Heart right ventricle (tissue), 16 donors: ENCODE measurements around the gene ZNF503. TPM values are rescaled to one million over a fixed set of nuclear protein-coding genes. Genes with fewer than 3 reads are reported as not detected.

ENCODE experiments used
- ATAC-seq, 8 donors: fragments of 200-7000 bp; cut with Tn5 transposase; one replicate each; pipeline ENCODE4 v1.9.1; 2020; ENCODE audit warnings: mild to moderate bottlenecking in 8 of 8, moderate library complexity in 8 of 8, moderate number of reproducible peaks in 1 of 8
- DNase-seq, 2 donors: peaks; one replicate each; pipeline ENCODE4 v3.0.0-alpha.2; 2020
- H3K27ac ChIP-seq, 10 donors: fragments of 200-600 bp; sonication (generic) in 2 of 10; one replicate each; pipeline versions ENCODE4 v1.5.0 to v1.8.0; 2020 to 2022; ENCODE audit warnings: mild to moderate bottlenecking in 3 of 10
- H3K27me3 ChIP-seq, 7 donors: fragments of 200-600 bp; one replicate each; pipeline ENCODE4 v1.8.0; 2021 to 2022; ENCODE audit warnings: mild to moderate bottlenecking in 2 of 7
- H3K36me3 ChIP-seq, 9 donors: fragments of 200-600 bp; sonication (generic) in 1 of 9; one replicate each; pipeline versions ENCODE4 v1.5.0 to v1.8.0; 2020 to 2022; ENCODE audit warnings: mild to moderate bottlenecking in 2 of 9
- H3K4me1 ChIP-seq, 9 donors: fragments of 200-600 bp; sonication (generic) in 1 of 9; one replicate each; pipeline versions ENCODE4 v1.5.0 to v1.8.0; 2020 to 2022; ENCODE audit warnings: mild to moderate bottlenecking in 4 of 9
- H3K4me3 ChIP-seq, 10 donors: fragments of 200-600 bp; sonication (generic) in 2 of 10; one replicate each; pipeline versions ENCODE4 v1.5.0 to v1.8.0; 2020 to 2022; ENCODE audit warnings: mild to moderate bottlenecking in 7 of 10, moderate library complexity in 2 of 10
- H3K9me3 ChIP-seq, 11 donors: fragments of 200-600 bp in 10 of 11; sonication (generic) in 2 of 11; one replicate each; pipeline versions ENCODE4 v1.5.0 to v1.8.0; 2013 to 2022; ENCODE audit warnings: mild to moderate bottlenecking in 2 of 11, control low read depth in 1 of 11, moderate library complexity in 1 of 11
- CTCF ChIP-seq, 9 donors: fragments of 200-600 bp; sonication (generic) in 2 of 9; IDR thresholded peaks; one replicate each; pipeline versions ENCODE4 v1.5.0 to v1.8.0; 2021 to 2022; ENCODE audit warnings: antibody characterized with exemption in 9 of 9, mild to moderate bottlenecking in 5 of 9, moderate library complexity in 1 of 9
- WGBS, 2 donors: extraction: QIAGEN DNeasy Blood & Tissue Kit; methylation state at CpG; one replicate each; pipeline ENCODE4 v1.1.7; 2013; ENCODE audit warnings: inconsistent platforms in 1 of 2; 5-methylcytosine and 5-hydroxymethylcytosine counted together
- intact Hi-C, 10 donors: fragments of 100-400 bp; cut with DNase I; formaldehyde crosslinking; loops; one replicate each; pipeline versions ENCODE4 v1.11.1 to v1.14.2; 2022
- polyA plus RNA-seq, 2 donors: library from polyadenylated mRNA; stranded (reverse); fragments of 200-250 nt; gene quantifications; one replicate each; pipeline ENCODE4 v1.2.3, GENCODE V29; 2013
- total RNA-seq, 10 donors: library from RNA; stranded (reverse); fragmentation: NEBNext Ultra II Directional in 3 of 10; extraction: Animal tissue kit (Norgen Biotek cat#: 25700) in 3 of 10; gene quantifications; one replicate each; pipeline versions ENCODE4 v1.2.1 to v1.2.4, GENCODE V29; 2021 to 2023
- donor health status: Arrhythmogenic right ventricular cardiomyopathy.
- donor health status: ischemic (EF 13 %, LVEDD 7.1; RV severe dilation, severe dysfunction).
- donor health status: healthy with polysubstance abuse.
- donor health status: DM: no; HTN: yes; CAD: no.
- donor health status: DM: no; HTN: no; CAD: no.
- donor health status: ischemic (EF 25% LVEDD 6.9; RV normal size, moderate dysfunction).
- donor health status: ischemic (EF 25% LVEDD 5.7; RV mildly dilated, moderate dysfunction).
- donor health status: healthy.
- donor health status: DM: yes; HTN: yes; CAD: no.
- donor health status: Ischemic cardiomyopathy.
- donor health status: ischemic (EF 35%, LVEDD 5.7; RV mildly dilated, moderate dysfunction).
- donor health status: nonischemic (EF 11% LVEDD 7.7; RV severe dilation, severe dysfunction).
- donor health status: DM: yes; HTN: yes; CAD: no.
- donor health status: PGD.
- donor health status: ischemic (EF 29% LVEDD 5.4; RV normal size, mild dysfunction).
- donor health status: nonischemic (EF 23%, LVEDD 6.1; RV moderate dilation, normal function).

Gene ZNF503
- total and polyA plus RNA-seq, 12 donors: 2.5 to 9.7 (median 4.5) TPM

- H3K27ac ChIP-seq: peak overlapping the region; percentile 85 to 99 (median 94)
- WGBS, 2 donors: 6 to 11% methylated on average over 71 of the region's 71 CpGs
- intact Hi-C loops: loop anchor here (2.0 to 10.0 kb wide), 33 partner anchors 102 to 1605 kb away; no protein-coding TSS in a partner anchor
- DNase-seq (peak; percentile 85 to 87), ATAC-seq (peak; percentile 13 to 36 (median 26))
- H3K9me3 ChIP-seq: no peaks in the 10 kb centered on the region
- TF ChIP-seq CTCF (IDR thresholded peaks at IDR 0.05): peak; percentile 59 to 88 (median 75)
- peak overlapping the region; percentile 85 to 98 (median 90) for H3K4me3 ChIP-seq
- peaks cover 5 to 61% (median 44%) of the 10 kb centered on the region in 9 donors for H3K4me1 ChIP-seq
- peaks cover 0 to 17% (median 7%) of the 10 kb centered on the region in 9 donors for H3K36me3 ChIP-seq
- H3K27me3 ChIP-seq: peaks cover 0 to 63% (median 32%) of the 10 kb centered on the region in 7 donors
Observed at GRCh38 chr10:75399461-75400162, 2.0 kb downstream of the ZNF503 start.

- WGBS, 2 donors: 44 to 49% methylated on average over 72 to 76 of the region's 76 CpGs
- intact Hi-C loops: loop anchor here in 8 of 10 donors (5.0 to 10.0 kb wide), 15 partner anchors 102 to 1586 kb away; no protein-coding TSS in a partner anchor
Observed at GRCh38 chr10:75398692-75399460, 2.7 kb downstream of the ZNF503 start.

GRCh38 chr10:75398200-75398691, 3.3 kb downstream of the ZNF503 start:
- peaks cover 0 to 58% (median 26%) of the 10 kb centered on the region in 7 donors for H3K27me3 ChIP-seq
- peaks cover 0 to 17% (median 7%) of the 10 kb centered on the region in 9 donors for H3K36me3 ChIP-seq
- TF ChIP-seq CTCF (IDR thresholded peaks at IDR 0.05): no peak
- H3K27ac ChIP-seq: peak overlapping the region; percentile 27 to 97 (median 92)
- WGBS, 2 donors: 60 to 65% methylated on average over 17 of the region's 17 CpGs
- peaks cover 3 to 48% (median 36%) of the 10 kb centered on the region in 9 donors for H3K4me1 ChIP-seq
- ATAC-seq (no peak), DNase-seq (no peak)
- intact Hi-C loops: loop anchor here in 8 of 10 donors (5.0 to 10.0 kb wide), 15 partner anchors 101 to 1587 kb away; no protein-coding TSS in a partner anchor
- H3K4me3 ChIP-seq: peak overlapping the region; percentile 12 to 94 (median 88)
- H3K9me3 ChIP-seq: no peaks in the 10 kb centered on the region

More at GRCh38 chr10:75398692-75399460, 2.7 kb downstream of the ZNF503 start:
- ATAC-seq: no peak
- peak in 1 of 2 donors; percentile 33 for DNase-seq
- Histone ChIP-seq H3K9me3 (no peaks in the 10 kb centered on the region), H3K27me3 (peaks cover 0 to 63% (median 26%) of the 10 kb centered on the region in 7 donors), H3K27ac (peak overlapping the region; percentile 27 to 97 (median 92)), H3K4me3 (peak overlapping the region; percentile 12 to 94 (median 88)), H3K36me3 (peaks cover 0 to 17% (median 7%) of the 10 kb centered on the region in 9 donors), H3K4me1 (peaks cover 5 to 54% (median 38%) of the 10 kb centered on the region in 9 donors)
- no peak for TF ChIP-seq CTCF (IDR thresholded peaks at IDR 0.05)
